T-helper 2 cell treated with Interferon-gamma antibody and Interleukin-4, amounts not matched to agents 100 ng/mL and 5 ng/mL, for 36 hours (primary cell): ENCODE results near the gene ADAMTS6. TPM values are rescaled to one million over a fixed set of nuclear protein-coding genes. Genes with fewer than 3 reads are reported as not detected.

Experiments used
- intact Hi-C: fragments of 100-400 bp; cut with micrococcal nuclease; formaldehyde crosslinking; loops from one replicate; pipeline ENCODE4 v1.15.1; 2023
- total RNA-seq: library from RNA; stranded (reverse); gene quantifications from 2 replicates; pipeline ENCODE4 v1.2.3, GENCODE V29; 2022

The ADAMTS6 gene
- total RNA-seq, 1 donor from 2014 or later, result 2.0 TPM

DNA sequence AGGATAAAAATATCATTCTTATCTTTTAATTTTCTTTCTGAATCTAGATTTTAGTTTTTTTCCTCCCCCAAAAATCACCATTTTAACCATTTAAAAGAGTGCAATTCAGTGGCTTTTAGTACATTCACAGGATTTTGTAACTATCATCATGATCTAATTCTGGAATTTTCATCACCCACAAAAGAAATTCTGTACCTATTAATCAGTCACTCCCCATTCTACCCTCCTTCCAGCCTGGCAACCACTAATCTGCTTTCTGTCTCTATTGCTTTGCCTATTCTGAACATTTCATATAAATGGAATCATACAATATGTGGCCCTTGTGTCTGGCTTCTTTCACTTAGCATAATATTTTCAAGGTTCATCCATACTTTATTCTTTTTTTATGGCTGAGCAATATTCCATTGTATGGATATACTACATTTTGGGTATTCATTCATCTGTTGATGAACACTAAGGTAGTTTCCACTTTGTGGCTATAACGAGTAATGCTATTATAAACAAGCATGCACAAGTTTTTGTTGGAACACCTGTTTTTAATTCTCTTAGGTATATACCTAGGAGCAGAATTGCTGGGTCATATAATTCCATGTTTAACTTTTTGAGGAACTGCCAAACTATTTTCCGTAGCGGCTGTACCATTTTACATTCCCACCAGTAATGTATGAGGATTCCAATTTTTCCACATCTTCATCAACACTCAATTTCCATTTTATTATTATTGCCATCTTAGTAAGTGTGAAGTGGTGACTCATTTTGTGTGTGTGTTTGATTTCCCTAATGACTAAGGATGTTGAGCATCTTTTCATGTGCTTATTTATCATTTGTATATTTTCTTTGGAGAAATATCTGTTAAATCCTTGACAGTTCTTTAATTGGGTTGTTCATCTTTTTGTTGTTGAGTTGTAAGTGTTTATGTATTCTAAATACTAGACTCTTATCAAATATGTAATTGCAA, 372.7 kb downstream of the ADAMTS6 start:
- intact Hi-C loops, result loop anchor here (10.0 kb wide), 1 partner anchor 154 kb away; no protein-coding TSS in a partner anchor

DNA sequence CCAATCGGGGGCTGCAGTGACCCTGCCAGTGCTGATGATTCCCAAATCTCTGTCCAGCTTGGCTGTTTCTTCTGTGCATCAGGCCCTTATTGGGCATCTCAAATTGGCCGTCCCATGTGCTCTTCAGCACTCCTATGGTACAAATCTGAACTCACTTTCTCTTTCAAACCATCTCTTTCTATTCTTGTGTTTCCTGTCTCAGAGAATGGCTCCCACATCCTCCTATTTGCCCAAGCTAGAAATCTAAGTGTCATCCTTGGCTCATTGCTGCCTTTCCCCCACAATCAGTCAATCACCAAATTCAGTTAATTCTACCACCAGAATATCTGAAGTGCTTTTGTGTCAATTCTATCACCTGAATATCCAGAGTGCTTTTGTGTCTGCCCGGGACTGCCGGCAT, 376.4 kb downstream of the ADAMTS6 start:
- intact Hi-C loops, result loop anchor here (10.0 kb wide), 1 partner anchor 150 kb away; no protein-coding TSS in a partner anchor

DNA sequence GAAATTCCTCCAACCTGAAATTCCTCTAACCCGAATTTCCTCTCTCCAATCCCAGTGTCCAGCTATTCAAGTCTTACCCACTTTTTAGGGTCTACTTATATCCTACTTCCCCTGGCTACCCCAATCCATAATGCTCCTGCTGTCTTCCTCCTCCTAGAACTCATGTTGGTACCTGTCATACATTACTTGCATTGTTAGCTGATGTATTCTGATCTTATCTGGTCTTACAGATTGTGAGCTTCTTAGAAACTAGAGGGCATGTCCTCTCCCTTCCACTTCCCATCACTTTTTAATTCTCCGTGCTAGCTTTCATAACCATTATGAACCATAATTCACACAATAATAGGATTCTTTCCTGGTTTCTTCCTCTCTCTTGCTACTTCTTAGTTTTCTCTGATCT, 376.9 kb downstream of the ADAMTS6 start:
- intact Hi-C loops, result loop anchor here (5.0 to 10.0 kb wide), 3 partner anchors 68 to 468 kb away; no protein-coding TSS in a partner anchor

DNA sequence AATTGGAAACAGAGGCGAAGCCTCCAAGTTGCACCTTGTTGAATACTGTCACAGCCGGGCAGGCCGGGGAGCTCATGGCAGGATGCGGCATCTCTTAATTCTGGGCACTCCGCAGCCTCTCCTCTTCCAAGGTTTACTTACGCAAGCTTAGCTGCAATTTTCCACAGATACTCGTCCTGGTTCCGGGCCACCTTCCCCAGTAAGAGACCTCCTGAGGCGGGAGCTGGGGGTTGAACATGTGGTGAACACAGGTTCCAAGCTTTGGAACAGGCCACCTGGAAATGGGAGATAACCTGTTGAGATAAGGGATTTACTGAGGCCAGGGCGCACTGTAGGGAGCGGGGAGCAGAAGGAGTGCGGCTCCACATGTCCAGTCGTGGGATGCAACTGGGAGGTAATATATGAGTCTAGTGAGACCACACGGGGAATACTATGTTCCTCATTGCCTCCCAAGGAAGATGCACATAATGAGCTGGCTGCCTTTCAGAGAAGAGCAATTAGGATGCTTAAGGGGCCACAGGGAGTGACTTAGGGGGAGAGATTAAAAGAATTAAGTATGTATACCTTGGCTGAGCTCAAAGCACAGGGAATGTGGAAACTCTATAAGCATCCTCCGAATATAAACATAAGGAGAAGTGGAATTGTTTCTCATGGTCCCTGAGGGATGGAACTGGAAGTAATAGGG, 377.8 kb downstream of the ADAMTS6 start:
- intact Hi-C loops, result loop anchor here (1.0 to 10.0 kb wide), 5 partner anchors 27 to 467 kb away; no protein-coding TSS in a partner anchor

DNA sequence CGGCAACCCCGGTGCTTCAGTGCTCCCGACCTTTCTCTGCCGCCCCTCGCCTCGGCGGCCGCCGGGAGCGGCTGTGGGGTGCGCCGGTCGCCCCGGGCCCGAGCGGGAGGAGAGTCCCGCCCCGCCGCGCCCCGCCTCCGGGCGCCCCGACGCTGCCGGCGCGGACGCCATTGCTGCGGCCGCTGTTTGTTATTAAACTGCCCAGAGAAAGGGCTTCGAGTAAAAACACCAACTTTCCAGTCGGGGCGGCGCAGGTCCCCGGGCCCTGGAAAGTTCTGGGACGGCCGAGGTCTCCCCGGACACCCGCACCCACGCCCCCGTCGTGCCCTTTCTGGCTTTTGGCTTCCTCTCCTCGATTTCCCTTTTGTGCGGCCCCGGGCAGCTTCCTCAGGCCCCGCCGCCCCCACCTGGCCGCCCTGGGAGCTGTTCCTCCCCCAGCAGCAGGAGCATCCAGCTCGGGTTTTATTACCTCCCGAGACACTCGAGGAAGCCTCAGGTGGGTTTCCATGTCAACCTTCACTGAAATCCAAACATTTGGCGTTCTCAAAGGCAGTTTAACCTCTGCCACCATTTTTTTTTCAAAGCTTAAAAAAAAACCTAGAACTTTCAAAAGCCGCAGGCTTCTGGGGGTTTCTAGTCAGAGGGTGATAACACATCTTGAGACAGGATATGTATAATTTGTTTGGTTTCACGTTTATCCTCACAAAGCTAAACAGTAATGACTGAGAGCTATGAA, 378.6 kb downstream of the ADAMTS6 start:
- intact Hi-C loops, result loop anchor here (1.0 to 10.0 kb wide), 5 partner anchors 26 to 466 kb away; no protein-coding TSS in a partner anchor

DNA sequence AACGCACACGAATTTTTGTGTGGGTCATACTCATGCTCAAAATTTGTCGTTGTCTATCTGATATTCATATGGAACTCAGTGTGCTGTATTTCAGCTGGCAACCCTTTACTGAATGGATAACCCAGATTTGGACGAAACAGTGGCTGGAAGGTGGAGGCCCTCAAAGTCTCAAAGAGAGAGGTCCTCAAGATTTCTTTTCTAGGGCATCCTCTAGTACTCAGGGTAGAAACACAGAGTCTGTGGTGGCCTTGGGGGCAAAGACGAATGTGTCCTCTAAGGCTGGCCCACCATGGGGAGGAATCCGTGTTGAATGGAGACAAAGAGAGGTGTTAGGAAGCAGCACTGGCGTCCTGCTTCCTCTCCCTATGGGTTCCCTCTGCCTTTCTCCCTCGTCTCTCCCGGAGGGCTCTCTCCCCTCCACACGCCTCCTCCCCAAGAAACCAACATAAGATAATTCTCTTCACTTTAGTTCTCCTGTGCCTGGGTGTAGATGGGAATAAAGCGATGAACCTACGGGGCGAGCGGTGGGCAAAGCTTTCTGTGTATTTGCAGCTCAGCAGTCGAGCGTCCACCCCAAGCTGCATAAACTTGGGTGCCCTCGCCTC, 379.2 kb downstream of the ADAMTS6 start:
- intact Hi-C loops, result loop anchor here (2.0 to 10.0 kb wide), 4 partner anchors 26 to 465 kb away; no protein-coding TSS in a partner anchor

DNA sequence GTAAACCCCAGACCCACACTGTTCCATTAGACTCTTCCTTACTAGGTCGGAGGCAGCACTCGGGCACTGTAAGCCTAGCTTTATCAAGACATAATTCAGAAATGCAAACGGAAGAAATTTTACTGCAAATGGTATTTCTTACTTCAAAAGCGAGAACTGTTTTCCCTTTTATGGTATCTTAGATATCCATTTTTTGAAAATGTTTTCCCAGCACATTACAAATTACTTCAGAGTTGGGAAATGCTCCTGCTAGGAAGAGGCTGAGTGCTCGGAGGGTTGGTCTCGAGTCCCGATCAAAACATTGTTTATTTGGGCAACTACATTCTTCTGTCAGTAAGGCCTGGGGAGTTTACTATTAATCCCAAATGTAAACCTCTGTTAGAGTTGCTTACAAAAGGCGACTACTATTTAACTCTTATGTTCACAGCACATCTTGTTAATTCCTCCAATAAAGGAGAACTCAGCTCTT, 380.1 kb downstream of the ADAMTS6 start:
- intact Hi-C loops, result loop anchor here (2.0 to 10.0 kb wide), 4 partner anchors 25 to 464 kb away; no protein-coding TSS in a partner anchor

DNA sequence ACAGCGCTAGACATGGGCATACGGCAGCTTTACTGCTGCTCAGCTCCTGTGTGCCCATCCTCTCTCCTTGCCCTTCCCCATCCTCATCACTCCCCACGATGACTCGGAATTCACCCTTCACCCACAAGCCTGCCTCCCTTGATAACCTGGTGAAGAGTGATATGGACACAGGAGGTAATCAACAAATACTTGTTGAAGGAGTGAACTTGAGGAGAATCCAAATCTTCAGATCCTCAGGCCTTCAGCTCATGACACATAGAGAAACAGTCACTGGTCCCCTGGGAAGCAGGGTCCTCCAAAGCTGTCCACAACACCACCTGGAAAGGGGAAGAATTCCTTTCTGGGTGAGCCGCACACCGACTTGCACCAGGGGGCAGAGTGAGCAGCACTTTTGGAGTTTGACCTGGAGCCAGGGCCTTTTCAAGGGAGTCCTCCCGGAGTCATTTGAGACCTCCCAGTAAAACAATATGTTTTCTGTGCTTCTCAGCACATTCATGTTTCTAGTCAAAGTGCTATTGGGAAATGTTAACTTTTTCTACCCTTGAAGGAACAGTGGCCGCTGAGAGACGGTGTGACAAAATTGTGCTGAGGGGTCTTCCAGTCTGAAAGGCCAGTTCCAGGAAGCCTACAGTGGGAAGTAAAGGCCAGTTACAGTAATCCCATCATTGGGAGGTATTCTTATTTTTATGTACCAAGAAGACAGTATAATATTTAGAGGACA, 380.6 kb downstream of the ADAMTS6 start:
- intact Hi-C loops, result loop anchor here (5.0 to 10.0 kb wide), 3 partner anchors 64 to 464 kb away; no protein-coding TSS in a partner anchor

Other genes with a start within 250 kb of the ADAMTS6 start
- 87.3 and 90.2 TPM in 2 replicates for gene CENPK, start 81.2 kb upstream of the ADAMTS6 start, total RNA-seq
- gene PPWD1, start 81.4 kb upstream of the ADAMTS6 start, total RNA-seq, result 59.8 and 66.8 TPM in 2 replicates
- gene TRIM23, start 142.4 kb upstream of the ADAMTS6 start, total RNA-seq, result 7.9 and 8.1 TPM in 2 replicates
- gene SHLD3, start 143.1 kb upstream of the ADAMTS6 start, total RNA-seq, result 4.3 and 5.8 TPM in 2 replicates
- gene TRAPPC13, start 143.1 kb upstream of the ADAMTS6 start, total RNA-seq, result 25.1 and 25.5 TPM in 2 replicates
- 9.0 and 10.2 TPM in 2 replicates for gene SGTB, start 240.2 kb upstream of the ADAMTS6 start, total RNA-seq
- 10.9 and 14.2 TPM in 2 replicates for gene NLN, start 240.3 kb upstream of the ADAMTS6 start, total RNA-seq